Colonic mucosa (tissue), 4 donors: ENCODE results near the gene TCF4. TPM values are rescaled to one million over a fixed set of nuclear protein-coding genes. Genes with fewer than 3 reads are reported as not detected.

Source experiments
- DNase-seq: peaks from one replicate; pipeline ENCODE4 v3.0.0-alpha.2; 2020
- H3K27ac ChIP-seq: fragments of 200-600 bp; one replicate; pipeline ENCODE4 v1.8.0; 2021
- H3K27me3 ChIP-seq: fragments of 200-600 bp; one replicate; pipeline ENCODE4 v1.8.0; 2021
- H3K36me3 ChIP-seq: fragments of 200-600 bp; one replicate; pipeline ENCODE4 v1.8.0; 2021
- H3K4me1 ChIP-seq: fragments of 200-600 bp; one replicate; pipeline ENCODE4 v1.8.0; 2021; ENCODE audit warnings: mild to moderate bottlenecking
- H3K4me3 ChIP-seq: fragments of 200-600 bp; one replicate; pipeline ENCODE4 v1.8.0; 2021
- H3K9ac ChIP-seq, 2 donors: one replicate each; pipeline ENCODE4 v1.7.0; 2013; ENCODE audit warnings: control low read depth in 2 of 2, low read depth in 2 of 2, low read length in 2 of 2
- H3K9me3 ChIP-seq: fragments of 200-600 bp; one replicate; pipeline ENCODE4 v1.8.0; 2021
- intact Hi-C: fragments of 100-400 bp; cut with DNase I; formaldehyde crosslinking; loops from one replicate; pipeline ENCODE4 v1.14.1; 2022
- total RNA-seq, 2 donors: library from RNA; stranded (reverse); fragmentation: NEBNext Ultra II Directional in 1 of 2; extraction: Animal tissue kit (Norgen Biotek cat#: 25700) in 1 of 2; gene quantifications; one replicate each; pipeline ENCODE4 v1.2.1, GENCODE V29; 2021
- TF ChIP-seq, protein P1 (sequence below): fragments of 200-600 bp; IDR thresholded peaks from one replicate; pipeline ENCODE4 v1.8.0; 2022; ENCODE audit warnings: antibody characterized with exemption, mild to moderate bottlenecking
- donor health status: healthy.
- donor health status: DM: no; HTN: no; CAD: no.
- donor health status: DM: no; HTN: no; CAD: no.

Gene TCF4
- total RNA-seq, 2 donors from 2014 or later, result 9.8 to 29.0 TPM

DNA sequence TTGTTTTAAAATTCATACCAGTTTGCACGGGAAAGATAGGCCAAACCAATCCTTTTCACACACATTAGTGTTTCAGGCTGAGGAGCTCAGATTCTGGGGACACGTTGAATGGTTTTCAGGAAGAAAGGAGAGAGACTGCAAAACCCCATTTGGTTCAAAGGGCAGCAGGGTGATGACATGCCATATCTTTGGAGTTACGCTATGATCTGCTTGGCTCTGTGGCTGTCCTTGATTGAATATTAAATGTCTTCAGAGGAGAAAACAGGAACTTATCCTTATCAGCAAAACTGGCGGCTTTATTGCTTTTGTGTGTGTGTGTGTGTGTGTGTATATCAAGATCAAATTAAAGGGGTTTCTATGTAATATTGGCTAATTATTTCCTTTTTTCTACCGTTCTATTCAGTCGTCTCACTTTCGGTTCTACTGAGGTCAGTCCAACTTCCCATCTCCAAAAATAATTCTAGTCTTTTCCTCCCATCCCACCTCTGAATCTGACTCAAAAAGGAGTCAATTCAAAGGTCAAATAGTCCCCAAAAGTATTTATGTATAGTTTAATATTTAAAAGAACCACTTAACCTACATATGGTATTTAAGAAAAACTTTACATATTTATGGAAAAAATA is 335.8 kb downstream of the TCF4 start:
- no peak overlapping the region for H3K9ac ChIP-seq

DNA sequence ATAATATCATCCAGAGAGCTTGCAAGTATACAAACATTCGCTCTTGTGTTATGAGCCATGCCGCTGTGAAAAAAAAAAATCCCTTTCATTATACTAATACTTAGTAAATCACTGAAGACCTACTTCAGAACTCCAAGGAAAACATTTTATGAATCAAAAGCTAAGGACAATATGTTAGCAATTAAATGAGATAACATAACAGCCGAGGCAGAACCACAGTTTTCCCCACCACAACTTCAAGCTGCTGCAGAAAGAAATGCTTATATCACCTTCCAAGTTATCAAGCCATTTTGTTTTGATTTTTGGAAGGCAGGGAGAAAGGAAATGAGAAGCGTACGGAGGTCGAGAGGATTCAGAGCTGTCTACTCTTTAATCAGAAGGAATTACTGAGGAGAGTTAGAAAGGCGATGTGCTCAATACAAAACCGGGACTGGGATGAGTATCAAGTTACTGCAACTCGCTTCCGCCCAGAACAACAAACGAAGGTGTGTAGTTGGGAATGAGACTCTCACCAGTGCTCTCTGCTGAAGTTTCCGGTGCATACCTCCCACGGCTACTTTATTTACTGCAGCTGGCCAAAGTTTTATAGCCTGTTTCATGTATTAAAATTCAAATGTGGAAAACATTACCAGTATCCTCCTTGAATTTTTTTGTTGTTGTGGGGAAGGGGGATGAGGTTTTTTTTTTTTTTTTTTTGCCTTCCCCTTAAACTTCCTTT is 336.6 kb downstream of the TCF4 start:
- Histone ChIP-seq H3K9me3 (no peaks in the 10 kb centered on the region), H3K27ac (no peak overlapping the region), H3K9ac (no peak overlapping the region), H3K4me3 (no peak overlapping the region), H3K27me3 (no peaks in the 10 kb centered on the region), H3K36me3 (no peaks in the 10 kb centered on the region), H3K4me1 (no peaks in the 10 kb centered on the region)
- peak; percentile 23 for DNase-seq
- intact Hi-C loops, result no loop called here
- TF ChIP-seq, protein P1, sequence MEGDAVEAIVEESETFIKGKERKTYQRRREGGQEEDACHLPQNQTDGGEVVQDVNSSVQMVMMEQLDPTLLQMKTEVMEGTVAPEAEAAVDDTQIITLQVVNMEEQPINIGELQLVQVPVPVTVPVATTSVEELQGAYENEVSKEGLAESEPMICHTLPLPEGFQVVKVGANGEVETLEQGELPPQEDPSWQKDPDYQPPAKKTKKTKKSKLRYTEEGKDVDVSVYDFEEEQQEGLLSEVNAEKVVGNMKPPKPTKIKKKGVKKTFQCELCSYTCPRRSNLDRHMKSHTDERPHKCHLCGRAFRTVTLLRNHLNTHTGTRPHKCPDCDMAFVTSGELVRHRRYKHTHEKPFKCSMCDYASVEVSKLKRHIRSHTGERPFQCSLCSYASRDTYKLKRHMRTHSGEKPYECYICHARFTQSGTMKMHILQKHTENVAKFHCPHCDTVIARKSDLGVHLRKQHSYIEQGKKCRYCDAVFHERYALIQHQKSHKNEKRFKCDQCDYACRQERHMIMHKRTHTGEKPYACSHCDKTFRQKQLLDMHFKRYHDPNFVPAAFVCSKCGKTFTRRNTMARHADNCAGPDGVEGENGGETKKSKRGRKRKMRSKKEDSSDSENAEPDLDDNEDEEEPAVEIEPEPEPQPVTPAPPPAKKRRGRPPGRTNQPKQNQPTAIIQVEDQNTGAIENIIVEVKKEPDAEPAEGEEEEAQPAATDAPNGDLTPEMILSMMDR, result no peak

More for the DNA sequence above, 335.8 kb downstream of the TCF4 start:
- Histone ChIP-seq H3K4me1 (no peaks in the 10 kb centered on the region), H3K4me3 (no peak overlapping the region), H3K27me3 (no peaks in the 10 kb centered on the region), H3K9me3 (no peaks in the 10 kb centered on the region), H3K27ac (no peak overlapping the region), H3K36me3 (no peaks in the 10 kb centered on the region)
- TF ChIP-seq, protein P1, result no peak
- intact Hi-C loops, result no loop called here
- no peak for DNase-seq

DNA sequence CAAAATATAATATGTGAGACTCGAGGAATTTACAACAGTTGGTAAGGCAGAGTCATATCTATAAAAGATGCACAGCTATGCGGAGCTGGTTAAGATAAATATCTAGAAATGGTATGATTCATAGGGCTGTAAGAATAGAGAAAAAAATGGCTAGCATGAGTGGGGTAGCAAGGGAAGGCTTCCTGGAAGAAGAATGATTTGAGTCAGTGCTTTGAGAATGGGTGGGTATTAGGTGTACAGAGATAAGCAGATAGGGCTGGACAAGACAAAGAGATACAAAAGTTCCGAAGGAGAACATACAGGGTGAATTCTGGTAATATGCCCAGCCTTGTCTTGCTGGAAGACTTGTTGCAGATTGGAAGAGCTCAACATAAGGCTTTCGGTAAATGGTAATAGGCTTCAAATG is 337.2 kb downstream of the TCF4 start:
- Histone ChIP-seq H3K9ac (no peak overlapping the region), H3K27me3 (no peaks in the 10 kb centered on the region), H3K4me1 (no peaks in the 10 kb centered on the region), H3K9me3 (no peaks in the 10 kb centered on the region), H3K27ac (no peak overlapping the region), H3K36me3 (no peaks in the 10 kb centered on the region), H3K4me3 (no peak overlapping the region)
- intact Hi-C loops, result no loop called here
- TF ChIP-seq, protein P1, result no peak
- no peak for DNase-seq

DNA sequence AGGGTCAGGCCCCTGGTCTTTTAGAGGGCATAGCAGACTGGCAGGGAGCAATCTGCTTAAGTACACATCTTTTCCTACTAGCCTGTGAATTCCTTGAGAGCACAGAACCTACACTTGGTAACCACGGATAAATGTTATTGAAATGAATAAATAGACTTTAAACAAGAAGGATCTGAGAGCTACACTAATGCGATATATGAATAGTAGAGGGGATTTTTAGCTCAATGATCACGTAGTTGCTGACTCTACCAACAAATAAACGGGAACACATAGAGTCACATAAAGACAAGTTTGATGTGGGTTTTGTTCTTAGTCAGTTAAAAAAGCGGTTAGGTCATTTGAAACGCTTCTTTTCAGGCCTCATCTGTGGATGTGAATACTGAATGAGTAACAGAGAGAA is 338.4 kb downstream of the TCF4 start:
- Histone ChIP-seq H3K36me3 (no peaks in the 10 kb centered on the region), H3K9ac (no peak overlapping the region), H3K27ac (no peak overlapping the region), H3K4me3 (no peak overlapping the region), H3K4me1 (no peaks in the 10 kb centered on the region), H3K27me3 (no peaks in the 10 kb centered on the region), H3K9me3 (no peaks in the 10 kb centered on the region)
- TF ChIP-seq, protein P1, result no peak
- intact Hi-C loops, result no loop called here
- DNase-seq, result no peak

DNA sequence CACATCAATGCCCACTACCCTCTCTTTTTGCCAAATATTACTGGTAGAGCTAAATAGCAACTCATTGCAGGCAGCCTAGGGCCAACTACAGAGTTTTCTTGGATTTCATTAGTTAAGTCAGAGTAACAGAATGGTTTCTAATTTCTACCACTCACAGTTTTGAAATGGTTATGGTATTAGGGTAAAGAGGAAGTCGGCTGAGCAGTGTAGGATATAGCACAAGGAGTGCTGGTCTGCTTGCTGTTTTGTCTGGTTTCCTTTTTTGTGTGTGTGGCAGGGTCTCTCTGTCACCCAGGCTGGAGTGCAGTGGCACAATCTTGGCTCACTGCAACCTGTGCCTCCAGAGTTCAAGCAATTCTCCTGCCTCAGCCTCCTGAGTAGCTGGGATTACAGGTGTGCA is 339.5 kb downstream of the TCF4 start:
- Histone ChIP-seq H3K27ac (no peak overlapping the region), H3K27me3 (no peaks in the 10 kb centered on the region), H3K36me3 (no peaks in the 10 kb centered on the region), H3K4me1 (no peaks in the 10 kb centered on the region), H3K4me3 (no peak overlapping the region), H3K9ac (no peak overlapping the region), H3K9me3 (no peaks in the 10 kb centered on the region)
- TF ChIP-seq, protein P1, result no peak
- no peak for DNase-seq
- intact Hi-C loops, result no loop called here
